Endodermal cell (in vitro differentiated cells): ENCODE measurements around the gene CDH4. TPM values are rescaled to one million over a fixed set of nuclear protein-coding genes. Genes with fewer than 3 reads are reported as not detected.

Experiments
- DNase-seq: peaks from one replicate; pipeline ENCODE4 v3.0.0-alpha.2; 2017
- H3K27ac ChIP-seq: 2 replicates; pipeline ENCODE4 v1.5.1; 2013; ENCODE audit warnings: mild to moderate bottlenecking, low read depth, low read length, moderate library complexity
- H3K27me3 ChIP-seq: 2 replicates; pipeline ENCODE4 v1.6.1; 2013; ENCODE audit warnings: mild to moderate bottlenecking, low read length, moderate library complexity; ENCODE audit not compliant: insufficient read depth, control insufficient read depth, poor library complexity, severe bottlenecking
- H3K36me3 ChIP-seq: 2 replicates; pipeline ENCODE4 v1.7.0; 2013; ENCODE audit warnings: mild to moderate bottlenecking, low read length, moderate library complexity; ENCODE audit not compliant: control insufficient read depth, insufficient read depth
- H3K4me1 ChIP-seq: one replicate; pipeline ENCODE4 v1.7.0; 2013; ENCODE audit warnings: low read length; ENCODE audit not compliant: control insufficient read depth, insufficient read depth
- H3K4me3 ChIP-seq: 2 replicates; pipeline ENCODE4 v1.5.1; 2013; ENCODE audit warnings: mild to moderate bottlenecking, low read length, moderate library complexity
- H3K9ac ChIP-seq: 2 replicates; pipeline ENCODE4 v1.6.1; 2013; ENCODE audit warnings: mild to moderate bottlenecking, low read length, moderate library complexity; ENCODE audit not compliant: poor library complexity, severe bottlenecking; ENCODE audit errors: extremely low read depth
- H3K9me3 ChIP-seq: 2 replicates; pipeline ENCODE4 v1.6.1; 2013; ENCODE audit warnings: mild to moderate bottlenecking, low read length, moderate library complexity; ENCODE audit not compliant: control insufficient read depth
- H3K27ac Mint-ChIP-seq: 2 replicates; pipeline ENCODE4 v1.8.0; 2020; ENCODE audit warnings: mixed read lengths
- H3K27me3 Mint-ChIP-seq: 2 replicates; pipeline ENCODE4 v1.8.0; 2021; ENCODE audit warnings: mild to moderate bottlenecking, mixed read lengths; ENCODE audit not compliant: insufficient read depth
- H3K36me3 Mint-ChIP-seq: 2 replicates; pipeline ENCODE4 v1.8.0; 2020; ENCODE audit warnings: low read depth, mixed read lengths
- H3K4me1 Mint-ChIP-seq: 2 replicates; pipeline ENCODE4 v1.8.0; 2020; ENCODE audit warnings: mixed read lengths
- H3K4me3 Mint-ChIP-seq: 2 replicates; pipeline ENCODE4 v1.8.0; 2020; ENCODE audit warnings: mild to moderate bottlenecking, moderate library complexity, mixed read lengths
- H3K9me3 Mint-ChIP-seq: 2 replicates; pipeline ENCODE4 v1.8.0; 2020; ENCODE audit warnings: mild to moderate bottlenecking, mixed read lengths
- WGBS, 2 experiments: methylation state at CpG; one replicate each; pipeline versions ENCODE4 v1.1.5 to v1.1.7; 2013; ENCODE audit warnings: missing lambda C conversion rate in 2 of 2, mixed read lengths in 1 of 2; ENCODE audit not compliant: insufficient coverage in 1 of 2, insufficient read length in 1 of 2; 5-methylcytosine and 5-hydroxymethylcytosine counted together
- total RNA-seq, 2 donors: library from RNA; stranded (reverse); fragmentation: NEBNext Ultra II Directional in 1 of 2; extraction: Animal tissue kit (Norgen Biotek cat#: 25700) in 1 of 2; gene quantifications; 2 replicates in 1 of 2; 3 replicates in 1 of 2; pipeline ENCODE4 v1.2.1, GENCODE V29; 2021
- TF ChIP-seq, protein P1 (sequence below): fragments of 200-600 bp; sonication (generic); conservative IDR thresholded peaks from 2 replicates; pipeline ENCODE4 v1.5.0; 2021; ENCODE audit warnings: antibody characterized with exemption, mild to moderate bottlenecking

The CDH4 gene
- total RNA-seq, 2 donors from 2014 or later, result 1.8 to 5.8 TPM

DNA sequence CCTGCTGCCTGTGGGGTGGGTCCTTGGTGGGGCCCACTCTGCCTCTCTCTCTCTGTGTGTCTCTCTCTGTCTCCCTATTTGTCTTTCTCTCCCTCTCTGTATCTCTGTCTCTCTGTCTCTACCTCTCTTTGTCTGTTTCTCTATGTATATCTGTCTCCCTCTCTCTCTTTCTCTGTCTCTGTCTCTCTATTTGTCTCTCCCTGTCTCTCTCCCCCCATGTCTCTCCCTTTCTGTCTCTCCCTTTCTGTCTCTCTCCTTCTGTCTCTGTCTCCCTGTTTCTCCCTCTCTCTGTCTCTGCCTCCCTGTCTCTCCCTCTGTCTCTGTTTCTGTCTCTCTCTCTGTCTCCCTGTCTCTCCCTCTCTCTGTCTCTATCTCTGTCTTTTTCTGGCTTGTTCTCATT, 353.2 kb downstream of the CDH4 start:
- H3K27me3 Mint-ChIP-seq, result peaks cover 50% of the 10 kb centered on the region
- Histone ChIP-seq H3K27me3 (no peaks in the 10 kb centered on the region), H3K9ac (no peak overlapping the region), H3K36me3 (no peaks in the 10 kb centered on the region), H3K4me3 (no peak overlapping the region), H3K27ac (no peak overlapping the region), H3K4me1 (no peaks in the 10 kb centered on the region), H3K9me3 (no peaks in the 10 kb centered on the region)
- peaks cover 24% of the 10 kb centered on the region for H3K9me3 Mint-ChIP-seq
- H3K36me3 Mint-ChIP-seq, result peaks cover 3% of the 10 kb centered on the region
- TF ChIP-seq, protein P1, sequence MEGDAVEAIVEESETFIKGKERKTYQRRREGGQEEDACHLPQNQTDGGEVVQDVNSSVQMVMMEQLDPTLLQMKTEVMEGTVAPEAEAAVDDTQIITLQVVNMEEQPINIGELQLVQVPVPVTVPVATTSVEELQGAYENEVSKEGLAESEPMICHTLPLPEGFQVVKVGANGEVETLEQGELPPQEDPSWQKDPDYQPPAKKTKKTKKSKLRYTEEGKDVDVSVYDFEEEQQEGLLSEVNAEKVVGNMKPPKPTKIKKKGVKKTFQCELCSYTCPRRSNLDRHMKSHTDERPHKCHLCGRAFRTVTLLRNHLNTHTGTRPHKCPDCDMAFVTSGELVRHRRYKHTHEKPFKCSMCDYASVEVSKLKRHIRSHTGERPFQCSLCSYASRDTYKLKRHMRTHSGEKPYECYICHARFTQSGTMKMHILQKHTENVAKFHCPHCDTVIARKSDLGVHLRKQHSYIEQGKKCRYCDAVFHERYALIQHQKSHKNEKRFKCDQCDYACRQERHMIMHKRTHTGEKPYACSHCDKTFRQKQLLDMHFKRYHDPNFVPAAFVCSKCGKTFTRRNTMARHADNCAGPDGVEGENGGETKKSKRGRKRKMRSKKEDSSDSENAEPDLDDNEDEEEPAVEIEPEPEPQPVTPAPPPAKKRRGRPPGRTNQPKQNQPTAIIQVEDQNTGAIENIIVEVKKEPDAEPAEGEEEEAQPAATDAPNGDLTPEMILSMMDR, result no peak
- no peak for DNase-seq
- H3K4me1 Mint-ChIP-seq, result no peaks in the 10 kb centered on the region
- H3K27ac Mint-ChIP-seq, result no peak overlapping the region
- H3K4me3 Mint-ChIP-seq, result no peak overlapping the region

DNA sequence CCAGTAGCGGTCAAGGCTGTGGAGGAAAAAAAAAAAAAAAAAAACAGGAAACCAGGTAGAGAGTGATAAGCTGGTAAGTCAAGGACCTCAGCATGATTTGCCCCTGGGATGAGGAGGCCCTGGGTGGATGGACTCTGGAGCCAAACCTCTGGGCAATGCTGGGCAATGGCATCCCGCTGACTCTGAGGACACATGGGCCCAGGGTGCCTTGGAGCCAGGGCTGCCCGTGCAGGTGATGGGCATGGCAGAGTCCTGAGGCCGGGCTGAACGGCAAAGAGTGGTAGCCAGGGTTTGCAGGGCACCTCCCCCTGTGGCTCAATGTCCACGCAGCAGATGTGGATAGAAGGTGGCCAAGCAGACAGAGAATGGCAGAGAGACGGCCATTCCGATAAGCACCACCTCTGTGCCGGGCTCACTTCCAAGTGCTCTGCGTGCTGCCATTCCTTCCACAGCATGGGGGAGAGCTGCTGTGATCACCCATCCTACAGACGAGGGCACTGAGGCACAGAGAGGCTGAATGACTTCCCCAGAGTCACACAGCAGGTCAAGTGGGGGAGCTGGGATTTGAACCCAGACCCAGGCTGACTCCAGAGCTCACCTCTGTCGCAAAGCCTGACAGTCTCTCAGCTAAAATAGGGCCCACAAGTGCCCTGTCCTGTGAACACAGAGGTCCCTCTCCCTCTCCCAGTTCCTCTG, 353.9 kb downstream of the CDH4 start:
- Mint-ChIP-seq H3K4me1 (no peaks in the 10 kb centered on the region), H3K36me3 (peaks cover 3% of the 10 kb centered on the region), H3K27me3 (peaks cover 52% of the 10 kb centered on the region), H3K4me3 (no peak overlapping the region), H3K27ac (no peak overlapping the region), H3K9me3 (peaks cover 27% of the 10 kb centered on the region)
- H3K9ac ChIP-seq, result no peak overlapping the region
- no peak overlapping the region for H3K4me3 ChIP-seq
- H3K4me1 ChIP-seq, result no peaks in the 10 kb centered on the region
- DNase-seq, result no peak
- no peaks in the 10 kb centered on the region for H3K36me3 ChIP-seq
- TF ChIP-seq, protein P1, result no peak
- H3K27me3 ChIP-seq, result no peaks in the 10 kb centered on the region
- WGBS, 2 experiments, result 88 to 94% methylated on average over 5 to 12 of the region's 12 CpGs
- no peaks in the 10 kb centered on the region for H3K9me3 ChIP-seq
- H3K27ac ChIP-seq, result no peak overlapping the region

DNA sequence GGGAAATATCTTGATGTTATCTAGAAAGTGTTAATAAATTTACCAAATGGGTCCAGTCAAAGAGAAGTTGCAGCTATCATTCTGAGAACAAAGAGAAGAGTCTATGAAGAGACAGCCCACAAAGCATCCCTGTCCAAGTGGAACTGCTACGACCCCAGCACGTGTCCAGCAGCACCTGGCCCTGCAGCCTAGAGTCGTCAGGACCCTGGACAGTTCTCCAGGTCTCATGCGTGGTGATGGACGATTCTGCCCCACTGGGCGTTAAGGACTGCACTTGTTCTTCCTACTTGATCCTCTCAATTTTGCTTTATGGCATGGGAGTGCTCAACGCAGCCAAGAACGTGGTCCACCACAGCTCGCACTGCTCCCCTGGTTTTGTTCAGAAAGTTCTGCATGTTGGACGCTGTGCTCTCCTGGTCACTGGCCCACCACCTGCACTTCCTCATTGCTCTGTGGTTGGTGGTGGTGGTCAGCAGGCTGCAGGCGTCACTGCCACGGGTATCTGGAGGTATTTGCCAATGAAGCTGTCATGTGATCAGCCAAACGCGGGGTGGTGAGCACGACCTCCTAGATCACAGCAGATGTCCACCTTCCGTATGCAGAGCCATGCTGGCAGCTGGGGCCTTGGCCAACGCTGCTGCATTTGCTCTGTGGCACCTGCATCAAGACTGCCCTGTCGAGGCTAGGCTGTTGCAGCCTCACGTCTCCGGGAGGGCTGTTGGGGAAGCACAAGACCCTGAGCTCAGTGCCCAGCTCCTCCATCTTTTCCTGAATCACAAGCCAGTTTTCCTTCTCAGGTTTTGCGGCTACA, 356.4 kb downstream of the CDH4 start:
- peaks cover 29% of the 10 kb centered on the region for H3K9me3 Mint-ChIP-seq
- no peaks in the 10 kb centered on the region for H3K27me3 ChIP-seq
- H3K27me3 Mint-ChIP-seq, result peaks cover 63% of the 10 kb centered on the region
- no peak overlapping the region for H3K27ac ChIP-seq
- TF ChIP-seq, protein P1, result no peak
- no peak overlapping the region for H3K9ac ChIP-seq
- no peaks in the 10 kb centered on the region for H3K4me1 ChIP-seq
- no peaks in the 10 kb centered on the region for H3K36me3 ChIP-seq
- H3K9me3 ChIP-seq, result peaks cover 9% of the 10 kb centered on the region
- peak; percentile 90 for DNase-seq
- no peak overlapping the region for H3K4me3 ChIP-seq
- no peak overlapping the region for H3K4me3 Mint-ChIP-seq
- H3K4me1 Mint-ChIP-seq, result no peaks in the 10 kb centered on the region
- WGBS, 2 experiments, result 61 to 69% methylated on average over 21 of the region's 21 CpGs
- H3K36me3 Mint-ChIP-seq, result no peaks in the 10 kb centered on the region
- H3K27ac Mint-ChIP-seq, result no peak overlapping the region
